GM04503 (cell line): ENCODE measurements around the gene TTN.
"Not testable (repeated sequence)": the region's sequence is repeated elsewhere in the genome, so short reads cannot be mapped to it uniquely, and the experiment has no call there.

ENCODE experiments used
- DNase-seq: peaks from one replicate; pipeline ENCODE4 v3.0.0-alpha.2; 2012; ENCODE audit warnings: low read depth

The TTN gene

DNA sequence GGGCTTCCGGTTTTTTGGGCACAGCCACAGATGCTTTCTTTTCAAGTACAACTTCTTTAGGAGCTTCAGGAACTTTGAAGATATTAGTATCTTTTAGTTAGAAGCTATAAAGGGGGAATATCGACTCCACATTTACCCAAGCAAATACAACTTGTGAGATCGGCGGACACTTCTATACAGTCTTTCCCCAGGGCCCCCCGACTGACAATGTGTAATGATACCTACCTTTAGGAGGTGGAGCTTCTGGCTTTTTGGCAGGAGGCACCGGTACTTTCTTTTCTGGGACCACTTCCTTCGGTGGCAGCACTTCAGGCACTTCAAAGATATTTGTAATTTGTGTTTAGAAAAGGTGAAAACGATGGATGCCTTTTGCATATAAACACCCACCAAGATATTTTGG is 148.7 kb downstream of the TTN start:
- not testable (repeated sequence) for DNase-seq

DNA sequence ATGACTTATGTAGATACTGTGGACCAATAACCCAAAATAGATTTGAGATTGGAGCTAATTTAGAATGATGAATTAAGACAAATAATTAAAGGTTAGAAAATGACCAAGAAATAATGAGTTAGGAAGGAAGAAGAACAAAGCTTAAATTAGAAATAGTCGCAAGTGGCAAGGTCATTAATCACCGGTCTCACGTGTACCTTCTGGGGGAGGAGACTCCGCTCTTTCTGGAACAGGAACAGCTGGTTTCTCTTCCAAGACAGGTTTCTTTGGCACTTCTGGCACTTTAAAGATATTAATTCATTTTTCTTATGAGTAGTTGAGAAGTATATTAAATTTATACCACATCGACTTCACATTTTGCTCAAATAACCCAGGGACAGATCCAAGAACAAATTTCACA is 156.7 kb downstream of the TTN start:
- no peak for DNase-seq

DNA sequence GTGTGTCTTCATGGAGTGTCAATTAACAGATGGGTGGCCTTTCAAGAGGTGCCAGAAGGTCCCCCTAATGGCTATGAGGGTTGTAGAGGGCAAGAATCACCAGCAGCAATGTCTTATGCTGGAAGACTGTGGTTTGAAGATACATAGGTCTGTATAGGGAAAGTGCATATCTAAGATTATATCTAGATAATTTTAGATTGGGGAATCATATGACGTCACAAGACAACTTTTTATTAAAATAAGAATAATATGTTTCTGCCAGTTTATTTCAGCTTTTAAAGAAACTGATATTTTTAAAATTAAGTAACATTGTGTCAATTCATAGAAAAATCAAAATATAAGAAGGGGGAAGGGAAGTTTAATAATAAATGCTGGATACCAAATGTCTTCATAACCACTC is 162.3 kb downstream of the TTN start:
- DNase-seq, result no peak

DNA sequence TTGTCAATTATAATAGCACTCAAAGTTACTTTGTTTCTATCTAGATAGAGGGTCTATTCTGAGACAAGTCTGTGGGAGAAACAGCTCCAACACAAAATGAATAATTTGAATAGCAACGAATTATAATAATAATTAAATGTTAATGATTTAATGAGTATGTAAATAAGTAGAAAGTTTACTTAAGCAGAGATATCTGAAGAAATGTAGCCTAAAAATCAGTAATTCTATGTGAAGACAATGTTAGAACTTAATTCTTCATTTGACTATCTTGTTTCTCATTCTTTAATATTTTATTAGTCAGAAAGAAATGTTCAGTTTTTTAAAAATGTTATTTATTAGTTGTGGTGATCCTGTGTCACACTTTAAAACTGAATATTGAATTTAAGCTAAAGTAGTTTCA is 165.7 kb downstream of the TTN start:
- DNase-seq, result no peak

DNA sequence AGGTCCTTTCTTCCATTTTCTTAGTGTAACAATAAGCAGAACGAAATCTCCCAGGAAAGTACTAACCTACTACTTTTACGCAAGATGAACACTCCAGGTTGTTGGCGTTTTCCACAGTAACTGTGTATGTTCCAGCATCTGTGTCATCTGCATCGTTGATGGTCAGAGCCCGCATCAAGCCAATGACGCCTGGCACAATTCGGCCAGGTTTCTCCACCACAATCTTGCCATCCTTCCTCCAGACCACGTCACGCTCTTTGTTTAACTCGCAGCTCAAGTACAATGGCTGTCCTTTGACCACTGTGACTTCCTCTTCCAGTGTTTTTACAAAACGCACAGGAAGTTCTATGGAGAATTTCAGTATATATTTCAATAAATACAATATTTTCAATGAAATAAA is 171.3 kb downstream of the TTN start:
- no peak for DNase-seq

DNA sequence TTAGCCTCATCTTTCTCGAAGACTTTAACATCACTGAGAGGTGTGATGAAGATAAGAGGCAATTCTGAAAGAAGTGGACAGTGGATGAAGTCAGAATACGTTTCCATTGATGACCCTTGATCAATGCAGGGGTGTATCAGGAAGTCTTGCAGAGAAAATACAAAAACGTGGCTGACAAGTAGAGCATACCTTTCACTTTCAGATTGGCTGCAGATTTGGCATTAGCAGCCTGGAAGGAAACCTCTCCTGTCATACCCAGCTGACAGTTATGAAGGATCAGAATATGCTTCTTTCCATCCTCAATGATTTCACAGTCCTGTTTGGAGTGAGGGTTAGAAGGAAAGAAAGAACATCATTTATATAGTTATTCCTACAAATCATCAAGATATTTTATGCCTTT is 174.5 kb downstream of the TTN start:
- DNase-seq, result no peak

DNA sequence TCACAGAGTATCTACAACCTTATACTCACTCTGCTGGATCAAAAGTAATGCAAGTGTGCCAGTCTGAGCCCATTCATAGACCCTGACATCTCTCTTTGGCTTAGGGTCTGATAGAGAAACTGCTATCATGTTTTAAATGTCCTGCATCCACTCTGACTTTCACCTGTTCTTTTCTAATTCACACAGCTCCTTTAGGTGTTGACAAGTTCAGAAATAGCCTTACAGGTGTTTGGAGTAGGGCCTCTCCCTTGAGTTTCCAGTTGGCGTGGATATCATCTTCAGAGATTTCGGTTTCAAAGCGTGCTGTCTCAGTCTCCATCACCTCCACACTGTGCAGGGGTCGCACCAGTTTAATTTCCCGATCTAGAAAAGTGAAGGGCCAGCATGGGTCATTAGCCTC is 176.6 kb downstream of the TTN start:
- no peak for DNase-seq

DNA sequence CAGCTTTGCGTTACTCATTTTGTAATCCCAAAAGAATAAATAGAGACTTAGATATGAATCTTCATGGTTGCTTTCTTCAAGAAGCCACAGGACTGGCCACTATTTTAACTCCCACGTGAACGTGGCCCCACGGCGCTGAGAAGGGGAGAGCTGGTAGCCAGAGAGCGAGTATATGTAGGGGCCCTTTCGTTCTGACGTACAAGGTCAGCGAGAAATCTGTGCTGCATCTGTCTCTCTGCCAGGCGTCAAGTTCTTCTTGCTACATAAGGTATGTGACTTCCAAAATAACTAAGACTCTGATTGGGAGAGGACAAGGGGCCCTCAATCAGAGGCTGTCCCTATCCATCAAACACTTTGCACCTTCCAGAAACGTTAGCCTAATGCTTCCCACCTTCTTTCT is 177.8 kb downstream of the TTN start:
- DNase-seq, result no peak

DNA sequence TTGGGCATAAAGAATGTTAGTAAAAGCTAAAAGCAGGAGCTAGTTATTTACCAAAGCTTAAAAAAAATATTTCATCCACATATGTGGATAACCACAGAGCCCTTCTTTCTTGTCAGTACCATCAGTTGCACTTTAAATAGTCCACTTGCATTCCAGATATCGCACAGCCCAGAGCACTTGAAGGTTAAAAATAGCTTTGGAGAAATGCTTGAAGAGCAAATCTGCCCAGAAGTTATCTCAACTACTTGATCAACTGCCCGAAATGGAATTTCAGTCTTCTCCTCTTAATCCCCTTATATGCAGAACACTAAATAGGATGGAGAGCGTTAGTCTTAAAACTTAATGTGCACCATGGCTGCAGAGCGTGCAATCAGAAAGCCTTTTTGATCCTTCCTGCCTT is 178.6 kb downstream of the TTN start:
- DNase-seq, result no peak

DNA sequence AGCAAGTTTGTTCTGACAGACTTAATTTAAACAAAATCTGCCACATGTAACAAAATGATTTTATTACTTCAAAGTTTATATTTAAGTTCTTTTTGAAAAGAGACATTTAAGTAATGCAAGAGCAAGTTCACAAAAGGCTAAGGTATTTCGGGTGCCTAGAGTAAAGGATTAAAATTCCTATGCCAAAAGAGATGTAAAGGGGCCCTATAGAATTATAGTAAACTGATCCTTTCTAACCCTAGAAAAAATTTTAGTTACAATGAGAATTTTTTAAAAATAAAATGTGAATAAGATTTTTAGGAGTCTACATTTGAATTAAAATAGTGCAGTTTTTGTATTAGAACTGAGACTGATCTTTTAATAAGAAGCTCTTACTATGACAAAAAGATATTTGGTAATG is 179.8 kb downstream of the TTN start:
- no peak for DNase-seq

DNA sequence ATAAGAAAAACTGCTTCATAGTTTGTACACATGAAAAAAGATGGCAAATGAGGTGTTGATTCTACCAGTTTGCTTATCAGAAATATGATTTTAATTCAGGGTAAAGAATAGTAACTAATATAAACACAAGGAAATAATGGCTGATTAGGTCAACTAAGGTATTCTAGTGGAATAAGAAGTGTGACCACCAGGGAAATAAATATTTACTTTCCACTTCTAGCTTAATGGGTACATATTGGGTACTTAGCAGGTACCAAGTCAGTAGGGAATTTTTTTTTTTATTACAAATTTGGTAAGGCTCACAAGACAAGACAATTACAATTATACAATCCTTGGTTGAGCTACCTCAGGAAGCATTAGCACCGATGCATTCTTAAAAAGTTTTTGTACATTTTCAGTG is 191.3 kb downstream of the TTN start:
- no peak for DNase-seq

DNA sequence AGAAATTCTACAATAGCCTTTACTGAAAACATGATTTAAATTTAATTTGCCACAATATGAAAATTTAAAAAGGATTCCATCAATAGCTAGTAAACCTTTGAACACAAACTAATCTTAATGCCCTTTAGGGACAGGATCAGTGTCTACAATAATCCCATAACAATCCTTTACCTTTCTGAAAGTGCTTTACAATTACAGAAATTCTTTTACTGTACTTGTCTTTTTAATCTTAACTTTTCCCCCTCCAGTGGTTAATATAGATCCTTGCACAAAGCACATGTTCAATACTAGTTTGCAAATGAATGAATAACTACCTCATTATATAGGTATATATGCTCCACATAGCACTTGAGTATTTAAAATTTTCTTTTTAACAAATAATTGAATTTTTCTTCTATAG is 204.3 kb downstream of the TTN start:
- no peak for DNase-seq

DNA sequence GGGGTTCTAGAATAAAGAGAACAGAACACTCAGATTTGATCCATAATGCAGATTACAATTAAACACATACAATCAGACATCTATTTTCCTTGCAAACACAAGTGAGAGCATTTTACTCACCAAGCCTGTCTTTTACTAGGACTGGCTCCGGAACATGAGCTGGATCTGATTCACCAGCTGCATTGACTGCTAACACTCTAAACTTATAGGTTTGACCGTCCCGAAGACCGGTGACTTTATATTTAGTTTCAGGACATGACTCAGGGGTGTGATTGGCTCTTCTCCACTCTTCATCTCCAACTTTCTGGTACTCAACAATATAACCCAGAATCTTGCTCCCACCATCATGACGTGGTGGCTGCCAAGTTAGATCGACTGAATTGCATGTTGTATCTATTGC is 214.6 kb downstream of the TTN start:
- DNase-seq, result no peak

DNA sequence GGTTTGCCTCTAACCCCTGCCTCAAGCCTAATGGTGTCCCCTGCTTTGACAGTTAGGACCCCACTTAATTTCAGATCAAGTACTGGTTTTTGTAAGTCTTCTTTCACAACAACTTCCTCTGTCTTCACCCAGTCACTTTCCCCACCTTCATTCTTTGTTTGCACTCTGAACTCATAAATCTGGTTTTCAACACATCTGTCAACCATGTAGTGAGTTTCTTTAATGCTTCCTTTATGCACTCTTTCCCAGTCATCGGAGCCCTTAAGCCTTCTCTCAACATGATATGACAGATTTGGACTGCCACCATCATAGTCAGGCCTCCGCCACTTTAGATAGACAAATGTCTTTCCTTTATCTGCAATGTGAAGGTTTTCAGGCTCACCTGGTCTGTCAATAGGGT is 217.9 kb downstream of the TTN start:
- no peak for DNase-seq

DNA sequence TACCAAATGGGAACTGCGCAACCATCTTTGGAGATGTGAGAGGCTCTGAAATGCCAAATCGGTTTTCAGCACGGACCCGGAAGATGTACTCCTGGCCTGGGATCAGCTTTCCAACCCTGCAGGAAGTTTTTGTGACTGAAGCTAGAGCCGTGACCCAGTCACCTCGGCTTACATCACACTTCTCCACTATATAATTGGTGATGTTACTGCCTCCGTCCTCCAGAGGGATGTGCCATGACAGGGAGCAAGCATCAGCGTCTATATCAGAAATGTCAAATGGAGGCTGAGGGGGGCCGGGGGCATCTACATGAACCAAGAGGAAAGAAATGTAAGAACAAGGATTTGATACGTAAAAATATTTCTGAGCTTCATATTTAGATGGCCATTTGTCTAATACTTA is 222.6 kb downstream of the TTN start:
- DNase-seq, result no peak

DNA sequence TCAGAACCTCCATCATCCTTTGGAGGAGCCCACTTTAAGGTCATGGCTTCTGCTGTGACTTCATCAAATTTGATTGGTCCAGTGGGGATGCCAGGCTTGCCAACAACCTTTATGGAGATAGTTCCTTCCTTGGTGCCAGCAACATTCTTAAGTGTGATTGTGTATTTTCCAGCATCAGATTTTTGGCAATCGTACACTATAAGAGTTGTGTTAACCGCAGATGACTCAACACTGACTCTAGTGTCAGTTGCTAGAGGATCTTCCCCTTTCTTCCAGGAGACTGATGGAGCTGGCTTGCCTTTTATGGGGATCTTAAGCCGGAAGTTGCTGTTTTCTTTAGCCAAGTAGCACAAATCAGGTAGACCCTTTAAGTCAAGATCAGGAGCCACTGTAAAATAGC is 228.2 kb downstream of the TTN start:
- no peak for DNase-seq

DNA sequence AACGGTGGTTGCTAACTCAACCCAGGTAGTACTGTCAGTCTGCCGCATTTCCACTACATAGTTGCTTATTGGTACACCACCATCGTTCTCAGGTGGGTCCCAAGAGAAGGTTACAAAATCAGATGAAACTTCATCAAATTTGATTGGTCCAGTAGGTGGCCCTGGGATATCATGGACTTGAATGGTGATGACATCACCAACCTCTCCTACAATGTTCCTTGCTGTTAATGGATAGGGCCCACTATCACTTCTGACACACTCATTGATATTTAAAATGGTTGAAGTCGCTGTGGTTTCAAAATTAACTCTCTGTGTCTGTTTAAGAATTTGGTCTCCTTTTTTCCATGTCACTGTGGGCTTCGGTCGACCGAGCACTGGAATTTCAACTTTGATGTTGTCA is 232.4 kb downstream of the TTN start:
- no peak for DNase-seq

DNA sequence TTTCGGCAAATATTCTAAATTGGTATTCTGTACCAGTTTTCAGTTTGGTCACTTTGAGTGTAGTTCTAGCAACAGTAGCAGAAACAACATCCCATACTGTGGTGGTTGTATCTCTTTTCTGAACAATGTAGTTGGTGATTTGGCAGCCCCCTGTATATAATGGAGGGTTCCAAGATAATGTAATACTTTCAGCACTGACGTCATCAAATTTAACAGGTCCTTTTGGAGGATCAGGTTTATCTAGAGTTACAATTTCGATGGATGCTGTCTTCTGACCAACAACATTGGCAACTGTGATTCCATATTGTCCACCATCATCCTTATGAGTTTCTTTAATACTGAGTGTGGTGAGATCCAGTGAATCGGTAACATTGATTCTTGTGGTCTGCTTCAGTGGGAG is 239.0 kb downstream of the TTN start:
- DNase-seq, result no peak

DNA sequence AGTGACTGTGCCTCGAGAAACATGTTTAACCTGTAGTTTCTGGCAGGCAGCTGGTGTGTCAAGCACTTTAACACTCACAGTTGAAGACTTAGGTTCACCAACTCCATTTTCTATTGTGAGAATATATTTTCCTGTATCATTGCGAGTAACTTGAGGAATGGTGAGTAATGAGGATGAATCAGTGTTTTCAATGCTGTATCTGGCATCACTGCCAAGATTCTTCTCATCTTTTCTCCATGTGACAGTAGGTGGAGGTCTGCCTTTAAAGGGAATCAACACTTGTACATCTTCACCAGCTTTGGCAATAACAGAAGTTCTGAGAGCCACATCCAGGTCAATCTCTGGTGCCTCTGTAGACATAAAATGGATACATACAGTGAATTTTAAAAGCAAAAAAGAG is 254.2 kb downstream of the TTN start:
- peak; percentile 78 for DNase-seq

DNA sequence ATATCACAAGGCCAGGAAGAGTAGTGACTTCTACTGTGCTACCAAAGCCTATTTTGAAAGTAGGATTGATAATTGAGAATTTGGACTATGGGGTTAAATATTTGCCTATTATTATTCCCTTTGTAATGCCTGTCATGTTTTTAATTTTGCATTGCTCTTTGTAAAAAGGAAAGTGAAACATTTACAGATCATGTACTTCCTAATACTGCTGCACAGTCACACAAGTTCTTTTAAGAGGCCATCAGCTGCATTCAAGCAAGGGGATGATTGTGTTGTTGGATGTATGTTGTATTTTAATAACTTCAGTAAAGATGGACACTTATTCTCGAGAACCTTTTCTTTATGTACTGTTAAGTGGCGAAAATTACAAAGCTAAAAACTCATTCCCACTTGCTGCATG is 256.9 kb downstream of the TTN start:
- DNase-seq, result no peak

DNA sequence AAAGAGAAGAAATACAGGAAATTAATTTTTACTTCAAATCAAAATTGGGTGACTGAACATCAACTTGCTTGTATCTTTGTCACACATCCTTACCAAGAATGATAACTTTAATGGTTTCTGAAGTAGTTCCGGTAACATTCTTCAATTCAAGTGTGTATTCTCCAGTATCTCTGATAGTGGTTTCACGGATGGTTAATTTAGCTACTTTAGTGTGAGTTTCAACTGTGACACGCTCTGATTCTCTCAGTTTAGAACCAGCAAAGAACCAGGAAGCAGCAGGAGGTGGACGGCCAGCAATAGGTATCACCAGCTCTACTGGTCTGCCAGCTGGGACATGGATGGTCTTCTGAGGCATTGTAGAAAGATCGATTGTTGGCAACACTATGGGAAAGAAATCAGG is 264.7 kb downstream of the TTN start:
- no peak for DNase-seq

DNA sequence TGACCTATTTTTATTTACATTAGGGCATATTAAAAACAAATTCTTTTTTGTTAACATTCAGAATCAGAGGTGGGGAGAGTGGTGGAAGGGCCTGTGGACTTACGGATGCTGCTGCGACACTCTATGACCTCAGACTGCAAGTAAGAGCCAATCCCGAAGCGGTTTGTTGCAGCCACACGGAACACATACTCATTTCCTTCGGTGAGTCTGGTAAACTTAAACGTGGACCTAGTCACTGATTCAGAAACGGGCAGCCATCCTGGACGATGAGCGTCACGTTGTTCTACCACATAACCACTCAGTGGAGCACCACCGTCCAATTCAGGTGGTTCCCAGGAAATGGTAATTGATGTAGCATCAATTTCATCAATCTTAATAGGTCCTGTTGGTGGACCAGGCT is 265.1 kb downstream of the TTN start:
- DNase-seq, result no peak

DNA sequence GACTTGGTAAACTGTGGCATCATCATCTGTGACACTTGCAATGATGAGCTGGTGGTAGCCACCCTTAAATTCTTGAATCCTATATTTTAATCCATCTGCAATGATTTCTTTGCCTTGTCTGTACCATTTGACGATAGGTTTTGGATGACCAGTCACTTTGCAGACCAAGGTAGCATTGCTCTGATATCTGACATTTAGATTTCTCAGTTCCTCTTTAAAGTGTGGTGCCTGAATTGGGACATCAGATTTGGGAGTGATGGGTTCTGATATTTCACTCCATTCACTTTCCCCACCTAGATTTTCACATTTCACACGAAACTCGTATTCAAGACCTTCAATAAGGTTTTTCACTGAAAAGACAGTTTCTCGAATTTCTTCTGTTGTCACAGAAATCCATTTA is 271.2 kb downstream of the TTN start:
- no peak for DNase-seq

DNA sequence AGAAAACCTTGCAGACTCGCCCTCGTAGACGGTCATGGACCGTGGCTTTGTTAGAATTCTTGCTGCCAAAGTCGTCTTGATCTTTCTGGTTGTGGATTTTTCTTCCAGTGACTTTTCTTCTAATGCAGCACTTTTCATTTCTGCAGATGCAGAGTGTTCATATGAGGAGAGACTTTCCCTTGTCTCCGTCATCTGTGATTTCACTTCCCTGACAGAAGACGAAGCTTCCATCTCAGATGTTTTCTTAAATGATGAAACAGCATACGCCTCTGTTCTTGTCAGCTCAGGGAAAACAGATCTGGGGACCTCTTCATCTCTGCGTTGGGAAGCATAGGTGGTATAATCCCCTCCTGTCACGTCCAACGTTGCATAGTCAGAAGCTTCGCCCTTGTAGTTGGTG is 276.1 kb downstream of the TTN start:
- DNase-seq, result no peak

DNA sequence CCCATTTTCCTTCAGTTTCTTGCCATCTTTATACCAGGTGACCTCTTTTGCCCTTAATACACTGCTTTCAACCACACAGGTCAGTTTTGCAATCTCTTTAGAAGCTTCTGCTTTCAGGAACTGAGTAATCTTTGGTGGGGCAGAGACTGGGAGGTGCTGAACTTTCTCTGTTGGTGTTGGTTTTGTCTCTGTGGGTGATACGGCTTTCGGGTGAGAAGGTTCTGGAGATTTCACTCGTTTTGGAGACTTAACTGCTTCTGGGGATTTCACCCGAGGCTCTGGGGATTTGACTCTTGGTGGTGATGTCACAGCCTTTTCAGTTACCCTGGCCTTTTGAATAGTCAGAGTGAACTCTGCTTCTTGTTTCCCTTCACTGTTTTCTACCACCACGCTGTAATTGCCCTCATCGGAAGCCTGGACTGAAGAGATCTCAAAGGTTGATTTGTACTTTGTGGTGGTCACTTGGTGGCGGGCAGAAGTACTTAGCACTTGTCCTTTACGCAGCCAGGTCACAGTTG is 276.5 kb downstream of the TTN start:
- DNase-seq, result no peak
